GM10248 (cell line): ENCODE measurements around the gene RIPK1.

Experiments
- CTCF ChIA-PET: fragments of 300-600 bp; sonication (Branson Sonifier 250); formaldehyde crosslinking; extraction: SDS; loops from one replicate; lab custom pipeline; 2021; ENCODE audit warnings: antibody characterized with exemption; lab: Yijun Ruan, JAX
- POLR2A ChIA-PET: fragments of 350-650 bp; sonication (Branson Sonifier 250); formaldehyde crosslinking; extraction: SDS; loops from one replicate; lab custom pipeline; 2020; ENCODE audit warnings: antibody characterized with exemption; lab: Yijun Ruan, JAX
- DNase-seq: peaks from one replicate; pipeline ENCODE4 v3.0.0; 2012; ENCODE audit errors: extremely low spot score
- TF ChIP-seq, protein P1 (sequence below): IDR thresholded peaks from 2 replicates; pipeline ENCODE4 v1.5.1; 2012; ENCODE audit warnings: mild to moderate bottlenecking, low read depth; ENCODE audit errors: extremely low read depth, missing control alignments, control extremely low read depth

The RIPK1 gene

GRCh38 chr6:3128356-3129108, 60.2 kb downstream of the RIPK1 start:
- CTCF ChIA-PET: interaction anchor here (1.1 to 1.8 kb wide), 3 partner anchors 10 to 123 kb away, joined by 3 read pairs; partner anchors contain the start of genes BPHL and TUBB2A
- POLR2A ChIA-PET: no interaction called here
- TF ChIP-seq, protein P1, sequence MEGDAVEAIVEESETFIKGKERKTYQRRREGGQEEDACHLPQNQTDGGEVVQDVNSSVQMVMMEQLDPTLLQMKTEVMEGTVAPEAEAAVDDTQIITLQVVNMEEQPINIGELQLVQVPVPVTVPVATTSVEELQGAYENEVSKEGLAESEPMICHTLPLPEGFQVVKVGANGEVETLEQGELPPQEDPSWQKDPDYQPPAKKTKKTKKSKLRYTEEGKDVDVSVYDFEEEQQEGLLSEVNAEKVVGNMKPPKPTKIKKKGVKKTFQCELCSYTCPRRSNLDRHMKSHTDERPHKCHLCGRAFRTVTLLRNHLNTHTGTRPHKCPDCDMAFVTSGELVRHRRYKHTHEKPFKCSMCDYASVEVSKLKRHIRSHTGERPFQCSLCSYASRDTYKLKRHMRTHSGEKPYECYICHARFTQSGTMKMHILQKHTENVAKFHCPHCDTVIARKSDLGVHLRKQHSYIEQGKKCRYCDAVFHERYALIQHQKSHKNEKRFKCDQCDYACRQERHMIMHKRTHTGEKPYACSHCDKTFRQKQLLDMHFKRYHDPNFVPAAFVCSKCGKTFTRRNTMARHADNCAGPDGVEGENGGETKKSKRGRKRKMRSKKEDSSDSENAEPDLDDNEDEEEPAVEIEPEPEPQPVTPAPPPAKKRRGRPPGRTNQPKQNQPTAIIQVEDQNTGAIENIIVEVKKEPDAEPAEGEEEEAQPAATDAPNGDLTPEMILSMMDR: no peak
- DNase-seq: no peak

DNA sequence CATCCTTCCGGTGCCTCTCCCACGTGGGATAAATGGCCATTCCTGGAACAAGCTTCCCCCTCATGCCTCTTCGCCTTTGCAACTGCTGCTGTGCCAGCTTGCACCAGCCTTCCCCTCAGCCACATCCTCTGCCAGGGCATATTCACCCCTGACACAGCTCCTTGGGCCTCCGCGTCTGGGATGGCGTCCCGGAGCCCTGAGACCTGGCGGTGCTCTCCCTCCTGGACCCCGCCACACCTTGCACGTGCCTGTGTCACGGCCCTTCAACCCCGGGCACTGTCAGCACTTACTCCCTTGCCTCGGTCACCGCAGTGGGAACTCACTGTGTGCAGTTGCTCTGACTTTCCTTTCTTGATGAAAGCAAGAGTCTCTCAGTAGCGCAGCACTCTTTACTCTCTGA, 63.4 kb downstream of the RIPK1 start:
- ChIA-PET CTCF (interaction anchor here (1.0 to 1.2 kb wide), 2 partner anchors 25 to 66 kb away, joined by 3 to 4 read pairs; partner anchors contain the start of gene TUBB2A), POLR2A (no interaction called here)
- DNase-seq: no peak
- TF ChIP-seq, protein P1: no peak

GRCh38 chr6:3133515-3133914, 65.2 kb downstream of the RIPK1 start:
- CTCF ChIA-PET: no interaction called here
- DNase-seq: no peak
- POLR2A ChIA-PET: no interaction called here
- TF ChIP-seq, protein P1: no peak

DNA sequence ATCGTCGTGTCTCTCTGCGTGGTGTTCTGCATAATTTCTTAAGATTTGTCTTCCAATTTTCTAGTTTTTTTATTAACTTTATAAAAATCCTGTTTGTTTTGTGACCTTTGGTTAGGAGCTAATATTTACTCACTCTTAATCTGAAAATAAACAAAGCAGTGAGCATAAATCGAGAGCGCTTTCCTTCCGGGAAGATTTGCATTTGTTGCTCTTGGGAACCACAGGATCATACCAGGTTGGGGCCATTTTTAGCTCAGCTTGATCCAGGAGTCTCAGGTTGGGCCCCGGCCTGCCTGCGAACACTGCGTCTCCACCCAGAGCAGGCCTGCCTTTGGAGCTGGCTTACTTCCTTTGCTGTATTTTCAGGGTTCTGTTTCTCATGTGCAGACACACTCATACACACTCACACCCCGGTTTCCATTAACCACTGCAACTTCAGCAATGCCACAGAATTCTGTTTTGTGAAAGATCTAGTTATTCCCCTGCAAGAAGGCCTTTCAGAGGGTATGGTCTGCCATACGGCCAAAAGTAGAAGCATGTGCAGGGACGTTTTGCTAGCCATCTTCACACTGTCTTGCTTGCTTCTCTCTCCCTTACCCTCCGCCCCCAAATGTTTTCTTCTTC, 67.5 kb downstream of the RIPK1 start:
- DNase-seq: no peak
- ChIA-PET CTCF (interaction anchor here (1.0 to 1.3 kb wide), 2 partner anchors 9 to 10 kb away, joined by 3 to 4 read pairs; no protein-coding TSS in a partner anchor), POLR2A (no interaction called here)
- TF ChIP-seq, protein P1: no peak

DNA sequence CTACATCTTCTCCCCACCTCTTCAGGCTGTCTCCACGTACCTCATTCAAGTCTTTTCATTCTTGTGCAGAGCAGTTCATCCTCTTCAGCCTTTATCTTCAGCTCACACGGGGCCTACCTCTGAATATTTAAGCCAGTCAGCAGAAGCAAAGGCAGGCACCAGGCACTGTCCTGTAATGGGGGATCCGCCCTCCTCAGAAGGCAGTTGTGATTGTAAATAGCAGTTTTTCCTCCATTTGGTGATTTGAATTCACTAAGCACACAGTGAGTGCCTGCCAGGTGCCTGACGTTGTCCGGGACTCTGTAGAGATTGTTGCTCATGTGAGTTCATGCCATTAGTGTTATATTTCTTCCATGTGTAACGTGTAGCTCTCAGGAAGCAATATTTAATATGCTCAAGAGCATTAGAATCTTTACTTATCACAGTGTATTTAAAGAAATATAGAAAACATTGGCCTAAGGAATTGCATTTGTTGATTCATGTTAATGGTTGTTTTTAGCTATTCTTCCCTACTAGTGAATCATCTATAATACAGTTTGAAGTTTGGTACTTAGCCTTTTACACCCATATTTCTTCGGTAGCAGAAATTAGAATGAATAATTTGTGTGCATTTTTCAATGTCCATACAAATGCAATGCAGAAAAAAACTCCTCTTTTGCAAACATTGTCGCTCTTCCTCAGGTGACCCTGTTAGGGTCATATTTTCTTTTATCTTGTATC, 68.2 kb downstream of the RIPK1 start:
- POLR2A ChIA-PET: no interaction called here
- TF ChIP-seq, protein P1: no peak
- CTCF ChIA-PET: interaction anchor here (1.0 to 1.3 kb wide), 2 partner anchors 9 to 10 kb away, joined by 3 to 4 read pairs; no protein-coding TSS in a partner anchor
- DNase-seq: no peak
